ENCODE results near the gene DUSP15. TPM values are rescaled to one million over a fixed set of nuclear protein-coding genes. Genes with fewer than 3 reads are reported as not detected.

Gene DUSP15
- total RNA-seq, 1 experiment from 2014 or later: not detected

Other genes starting within 250 kb of the DUSP15 start
- not detected in 2 replicates for gene COX4I2, start 232.6 kb downstream of the DUSP15 start, total RNA-seq (2014; rRNA removed)
- gene BCL2L1, start 147.7 kb downstream of the DUSP15 start, total RNA-seq (2014; rRNA removed): 260 and 277 TPM in 2 replicates
- 128 and 151 TPM in 2 replicates for gene TPX2, start 131.2 kb downstream of the DUSP15 start, total RNA-seq (2014; rRNA removed)
- gene MYLK2, start 51.2 kb downstream of the DUSP15 start, total RNA-seq (2014; rRNA removed): 1.7 TPM in 2 replicates
- gene FOXS1, start 24.9 kb downstream of the DUSP15 start, total RNA-seq (2014; rRNA removed): not detected in 2 replicates
- gene TTLL9, start 107 bp upstream of the DUSP15 start, total RNA-seq (2014; rRNA removed): not detected in 2 replicates
- gene PDRG1, start 81.5 kb upstream of the DUSP15 start, total RNA-seq (2014; rRNA removed): 11.7 and 12.3 TPM in 2 replicates
- gene XKR7, start 97.6 kb upstream of the DUSP15 start, total RNA-seq (2014; rRNA removed): not detected in 2 replicates
- not detected in 2 replicates for gene CCM2L, start 139.9 kb upstream of the DUSP15 start, total RNA-seq (2014; rRNA removed)
- gene HCK, start 181.7 kb upstream of the DUSP15 start, total RNA-seq (2014; rRNA removed): not detected in 2 replicates
- gene TM9SF4, start 239.2 kb upstream of the DUSP15 start, total RNA-seq (2014; rRNA removed): 32.6 and 33.9 TPM in 2 replicates